ENCODE measurements around the gene HHAT. TPM values are rescaled to one million over a fixed set of nuclear protein-coding genes. Genes with fewer than 3 reads are reported as not detected.

The HHAT gene
- total RNA-seq, 1 donor = 15.1 TPM

DNA sequence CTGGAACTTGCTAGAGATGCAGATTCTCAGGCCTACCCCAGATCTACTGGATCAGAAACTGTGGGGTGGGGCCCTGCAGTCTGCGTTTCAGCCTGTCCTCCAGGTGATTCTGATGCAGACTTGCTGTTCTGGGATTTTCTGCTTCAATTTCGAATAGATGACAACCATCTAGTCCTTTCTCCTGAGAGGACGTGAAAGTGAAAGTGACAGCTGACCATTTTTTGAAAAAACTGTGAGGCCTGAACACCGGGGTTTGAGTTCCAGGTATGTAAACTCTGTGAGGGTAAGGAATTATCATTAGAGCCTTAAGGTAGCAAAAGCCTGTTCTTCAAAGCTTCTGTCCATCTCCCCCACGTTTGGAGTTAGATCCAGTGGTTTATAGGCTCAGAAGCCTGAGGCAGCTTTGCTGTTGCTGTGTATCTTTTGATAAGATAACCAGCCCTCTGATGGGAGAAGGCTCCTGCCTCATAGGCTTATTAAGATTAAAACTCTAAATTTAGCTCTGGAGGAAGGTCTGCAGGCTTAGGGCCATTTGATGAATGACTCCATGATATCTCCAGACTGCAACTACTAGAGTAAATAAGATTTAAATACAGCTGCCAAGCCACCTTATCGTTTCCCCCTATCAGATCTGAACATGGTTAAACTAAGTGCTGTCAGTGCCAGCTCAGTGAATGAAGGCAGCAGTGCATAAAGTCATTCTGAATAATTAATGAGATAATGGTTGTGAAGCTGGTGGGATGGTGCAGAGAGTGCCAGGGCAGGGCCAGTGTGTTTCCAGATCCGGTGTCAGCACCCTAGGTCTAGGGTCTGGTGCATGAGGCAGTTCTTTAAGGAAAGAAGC is 335.2 kb downstream of the HHAT start:
- DNase-seq (ENCODE audit: low read depth in 2 of 3, low spot score in 2 of 3) = no peak

GRCh38 chr1:210669951-210670350 is 341.2 kb downstream of the HHAT start:
- DNase-seq (ENCODE audit: low read depth in 2 of 3, low spot score in 2 of 3) = no peak

DNA sequence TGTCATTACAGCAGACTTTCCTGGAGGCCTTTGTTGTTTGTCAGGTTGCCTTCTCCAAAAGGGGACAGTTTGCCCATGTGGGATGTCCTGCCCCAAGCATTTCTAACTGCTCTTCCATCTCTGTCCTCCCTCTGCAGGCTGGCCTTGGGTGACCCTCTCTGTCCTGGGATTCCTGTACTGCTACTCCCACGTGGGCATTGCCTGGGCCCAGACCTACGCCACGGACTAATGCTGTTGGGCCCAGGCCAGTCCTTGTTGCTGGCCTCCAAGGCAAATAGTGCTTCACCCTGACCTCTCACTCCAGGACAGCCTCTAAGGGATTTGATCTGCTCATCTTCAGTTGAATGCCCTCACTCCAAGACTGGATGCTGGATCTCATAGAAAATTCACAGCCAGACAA is 345.4 kb downstream of the HHAT start:
- no peak for DNase-seq (ENCODE audit: low read depth in 2 of 3, low spot score in 2 of 3)

DNA sequence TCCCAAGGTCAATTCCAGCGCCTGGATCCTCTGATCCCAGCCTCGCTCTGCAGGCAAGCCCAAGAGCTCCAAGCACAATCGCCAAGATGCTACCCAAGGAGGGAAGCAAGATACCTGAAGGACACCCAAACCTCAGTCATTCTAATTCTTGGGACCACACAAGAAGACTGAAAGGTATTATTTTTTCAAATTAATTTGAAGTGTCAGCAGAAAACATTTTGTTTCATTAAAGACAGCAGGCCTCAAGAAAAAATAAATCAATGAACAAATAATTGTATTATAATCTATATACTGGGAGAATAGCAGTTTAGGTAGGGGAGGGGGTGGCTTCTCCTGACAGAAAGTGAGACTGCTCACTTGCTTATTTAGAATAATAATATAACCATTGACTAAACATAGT is 347.8 kb downstream of the HHAT start:
- no peak for DNase-seq (ENCODE audit: low read depth in 2 of 3, low spot score in 2 of 3)

DNA sequence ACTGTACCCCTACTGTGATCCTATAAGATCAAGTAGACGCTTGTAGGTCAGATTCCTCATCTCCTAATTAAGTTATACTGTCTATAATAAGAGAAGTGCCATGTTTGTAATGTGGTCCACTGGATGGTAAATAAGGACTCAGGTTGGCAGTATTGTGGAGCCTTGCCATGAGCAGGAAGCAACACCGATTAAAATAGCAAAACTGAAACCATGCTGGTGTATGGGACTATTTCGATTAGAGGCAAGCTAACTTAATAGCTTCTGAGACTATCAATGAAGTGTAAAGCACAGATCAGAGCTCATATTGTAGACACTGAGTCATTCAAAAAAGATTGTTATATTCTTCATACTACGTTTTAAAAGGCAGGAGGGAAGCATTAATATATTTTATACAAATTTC is 348.8 kb downstream of the HHAT start:
- DNase-seq (ENCODE audit: low read depth in 2 of 3, low spot score in 2 of 3) = no peak

DNA sequence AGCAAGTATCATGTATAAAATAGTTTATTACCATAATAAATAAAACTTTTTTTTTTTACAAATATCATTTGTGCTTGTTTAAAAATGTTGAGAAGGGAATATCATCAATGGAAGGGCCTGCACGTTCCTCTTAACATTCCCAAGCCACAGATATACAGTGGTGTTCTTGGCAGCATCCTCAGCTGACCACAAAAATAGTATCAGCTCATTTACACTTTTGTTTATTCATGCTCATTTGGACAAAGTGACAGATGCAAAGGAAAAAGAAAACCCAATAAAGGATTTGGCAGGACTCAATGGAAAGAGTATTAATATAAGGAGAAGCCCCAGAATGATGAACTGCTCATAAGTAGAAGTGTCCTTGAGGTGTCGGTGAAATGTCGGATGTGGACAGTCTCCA is 349.6 kb downstream of the HHAT start:
- DNase-seq (ENCODE audit: low read depth in 2 of 3, low spot score in 2 of 3) = no peak

GRCh38 chr1:210681158-210681557 is 352.5 kb downstream of the HHAT start:
- DNase-seq (ENCODE audit: low read depth in 2 of 3, low spot score in 2 of 3) = peak in 1 of 3 donors; percentile 12

- DNase-seq (ENCODE audit: low read depth in 2 of 3, low spot score in 2 of 3) = no peak
Measured at GRCh38 chr1:210683403-210684047, 354.8 kb downstream of the HHAT start.

DNA sequence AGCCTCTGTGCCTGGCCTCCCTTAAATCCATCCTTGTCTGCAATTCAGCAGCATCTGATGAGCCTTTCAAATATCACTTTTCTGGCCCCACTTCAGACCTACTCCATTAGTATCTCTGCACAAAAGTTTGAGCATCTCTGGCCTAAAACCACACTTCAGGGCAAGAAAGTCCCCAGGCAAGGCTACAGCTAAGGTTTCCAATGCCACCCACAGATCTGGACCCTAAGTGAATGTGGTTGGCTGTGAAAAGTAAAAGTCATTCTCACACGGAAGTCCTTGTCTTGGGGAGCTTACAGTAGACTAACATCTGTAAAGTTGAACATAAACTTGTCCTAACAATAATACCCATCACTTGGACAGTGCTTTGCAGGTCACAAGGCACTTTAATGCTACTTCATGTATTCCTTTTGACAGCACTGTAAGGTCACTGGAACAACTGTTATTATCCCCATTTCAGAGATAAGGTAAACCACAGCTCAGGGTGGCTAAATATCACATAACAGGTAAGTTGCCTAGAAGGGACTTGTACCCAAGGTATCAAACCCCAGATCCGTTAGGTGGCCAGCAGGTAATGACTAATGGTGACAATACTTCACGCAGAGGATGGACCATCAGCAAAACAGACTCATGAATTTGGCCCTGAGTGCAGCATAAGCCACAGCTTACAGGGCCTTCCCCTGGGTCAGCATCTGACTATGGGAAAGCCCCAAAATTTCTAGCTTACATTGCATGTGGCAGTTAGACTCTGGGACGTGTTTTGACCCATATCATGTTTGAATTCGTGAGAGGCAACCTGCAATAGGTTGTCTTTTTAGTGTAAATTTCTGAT is 356.0 kb downstream of the HHAT start:
- DNase-seq (ENCODE audit: low read depth in 2 of 3, low spot score in 2 of 3) = no peak

- no peak for DNase-seq (ENCODE audit: low read depth in 2 of 3, low spot score in 2 of 3)
Measured at GRCh38 chr1:210685295-210685650, 356.6 kb downstream of the HHAT start.

DNA sequence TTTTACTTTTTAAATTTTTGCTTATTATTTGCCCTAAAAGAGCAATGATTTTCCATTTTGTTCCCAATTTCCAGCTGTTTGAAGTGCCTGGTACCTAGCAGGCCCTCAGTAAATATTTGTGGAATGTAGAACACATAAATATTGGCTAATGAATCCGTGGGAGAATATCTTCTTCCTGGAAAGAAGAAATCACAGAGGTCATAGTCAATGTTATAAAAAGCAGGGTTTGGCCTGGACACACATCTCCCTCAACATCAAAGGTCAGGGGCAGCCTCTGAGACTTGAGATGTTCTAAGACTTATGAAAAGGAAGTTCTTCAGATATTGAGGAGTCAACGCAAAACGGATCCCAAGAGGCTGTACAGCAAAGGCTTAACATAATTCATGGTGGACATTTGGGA is 358.1 kb downstream of the HHAT start:
- DNase-seq (ENCODE audit: low read depth in 2 of 3, low spot score in 2 of 3) = no peak

DNA sequence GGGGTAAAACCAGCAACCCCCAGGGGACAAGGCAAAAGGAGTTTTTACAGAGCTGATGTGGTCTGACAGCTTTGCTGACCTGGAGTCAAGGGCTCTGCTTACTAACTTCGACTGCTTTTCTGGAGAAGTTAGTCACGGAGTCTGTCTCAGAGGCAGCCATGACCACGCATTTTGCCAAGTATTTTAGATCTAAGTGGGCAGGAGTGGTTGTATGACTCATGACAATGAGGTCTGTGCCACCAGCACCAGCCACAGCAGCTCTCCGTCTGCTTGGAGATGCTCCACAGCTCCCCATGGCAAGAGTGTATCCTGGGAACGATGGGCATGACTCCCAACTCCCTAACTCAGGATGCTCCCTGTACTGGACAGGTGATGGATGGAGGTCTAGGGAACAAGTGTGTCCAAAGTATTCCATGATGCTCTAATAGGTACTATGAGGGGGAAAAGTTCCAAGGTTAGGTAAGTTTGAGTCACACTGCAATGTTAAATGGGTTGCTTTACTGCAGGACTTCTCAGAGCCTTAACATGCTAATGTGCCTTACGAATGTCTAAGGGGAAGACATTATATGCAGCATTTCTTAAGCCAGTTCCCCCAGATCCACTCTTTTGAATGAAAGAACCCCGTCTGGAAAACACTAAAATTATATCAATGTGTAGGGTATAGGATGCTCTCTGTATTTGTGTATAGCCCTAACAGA is 359.0 kb downstream of the HHAT start:
- no peak for DNase-seq (ENCODE audit: low read depth in 2 of 3, low spot score in 2 of 3)

DNA sequence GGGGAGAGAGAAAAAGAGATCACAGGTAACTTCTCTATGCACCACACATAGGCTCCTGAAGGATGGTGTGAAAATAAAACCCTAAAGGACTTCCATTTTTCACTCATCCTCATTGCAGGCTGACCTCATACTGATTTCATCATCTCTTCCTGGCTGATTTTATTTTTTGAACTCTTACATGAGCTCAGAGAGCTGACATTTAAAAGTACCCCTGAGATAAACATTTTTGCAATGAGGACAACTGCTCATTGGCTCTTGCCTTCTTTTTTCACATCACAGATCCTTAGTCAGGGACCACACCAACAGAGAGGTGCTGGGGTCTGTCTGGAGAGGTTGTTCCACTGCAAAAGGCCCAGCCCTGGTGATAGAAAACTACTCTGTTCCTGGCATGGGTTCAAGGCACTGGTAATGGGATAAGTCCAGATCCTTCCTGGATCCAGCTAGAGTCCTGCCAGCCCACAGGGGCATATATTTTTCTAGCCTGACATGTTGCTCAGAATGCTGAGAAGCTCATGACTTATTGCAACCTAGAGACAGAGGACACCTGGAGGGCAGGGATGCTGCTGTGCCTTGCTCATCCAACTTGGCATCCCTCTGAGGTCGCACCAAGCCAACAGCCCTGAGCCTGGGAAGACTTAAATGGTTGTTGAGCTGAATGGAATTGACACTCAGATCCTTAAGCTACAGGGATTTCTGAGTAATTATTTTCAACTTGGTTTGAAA is 360.0 kb downstream of the HHAT start:
- DNase-seq (ENCODE audit: low read depth in 2 of 3, low spot score in 2 of 3) = no peak

DNA sequence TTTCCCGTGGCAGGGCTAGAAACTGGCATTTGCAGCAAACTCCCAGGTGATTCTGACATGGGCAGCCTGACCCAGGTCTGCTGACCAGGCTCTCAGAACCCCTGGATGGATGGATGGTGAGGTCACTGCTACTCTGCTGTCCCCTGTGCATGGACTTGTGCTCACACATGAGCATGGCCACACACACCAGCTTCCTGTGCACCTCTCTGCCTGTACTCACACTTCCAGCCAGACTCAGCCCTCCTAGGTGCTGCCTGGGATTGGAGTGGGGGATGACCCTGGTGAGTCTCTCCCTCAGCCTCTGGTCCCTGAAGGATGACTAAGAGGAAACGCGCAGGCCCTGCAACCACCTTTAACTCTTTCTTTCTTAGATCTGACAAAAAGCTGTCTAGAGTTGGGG is 361.1 kb downstream of the HHAT start:
- DNase-seq (ENCODE audit: low read depth in 2 of 3, low spot score in 2 of 3) = no peak

GRCh38 chr1:210690236-210690635 is 361.5 kb downstream of the HHAT start:
- DNase-seq (ENCODE audit: low read depth in 2 of 3, low spot score in 2 of 3) = no peak

DNA sequence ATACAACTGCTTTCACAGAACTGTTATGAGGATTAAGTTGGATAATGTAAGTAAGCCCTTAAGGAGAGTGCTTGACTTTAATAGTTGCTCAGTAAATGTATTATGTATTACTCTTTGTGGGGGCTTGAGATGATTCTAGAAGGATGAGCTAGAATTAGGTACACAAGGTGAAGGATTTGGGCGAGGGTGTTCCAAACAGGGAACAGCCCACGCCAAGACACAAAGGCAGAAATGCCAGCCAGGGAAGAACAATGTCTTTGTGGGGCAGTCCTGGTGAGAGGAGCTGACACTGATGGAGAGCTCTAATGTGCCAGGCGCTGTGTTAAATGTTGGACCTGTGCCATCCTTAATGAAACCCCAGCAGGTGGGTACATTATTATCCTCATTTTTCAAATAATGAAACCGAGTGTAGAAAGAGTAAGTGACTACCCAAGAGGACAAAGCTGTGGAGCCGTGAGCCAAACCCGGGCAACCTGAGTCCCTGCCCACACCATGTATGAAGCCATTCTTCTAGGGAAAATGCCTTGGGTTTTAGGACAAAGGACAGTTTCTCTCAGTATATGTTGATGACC is 362.4 kb downstream of the HHAT start:
- DNase-seq (ENCODE audit: low read depth in 2 of 3, low spot score in 2 of 3) = no peak

- peak in 1 of 3 donors; percentile 50 for DNase-seq (ENCODE audit: low read depth in 2 of 3, low spot score in 2 of 3)
Measured at GRCh38 chr1:210692796-210693195, 364.1 kb downstream of the HHAT start.

DNA sequence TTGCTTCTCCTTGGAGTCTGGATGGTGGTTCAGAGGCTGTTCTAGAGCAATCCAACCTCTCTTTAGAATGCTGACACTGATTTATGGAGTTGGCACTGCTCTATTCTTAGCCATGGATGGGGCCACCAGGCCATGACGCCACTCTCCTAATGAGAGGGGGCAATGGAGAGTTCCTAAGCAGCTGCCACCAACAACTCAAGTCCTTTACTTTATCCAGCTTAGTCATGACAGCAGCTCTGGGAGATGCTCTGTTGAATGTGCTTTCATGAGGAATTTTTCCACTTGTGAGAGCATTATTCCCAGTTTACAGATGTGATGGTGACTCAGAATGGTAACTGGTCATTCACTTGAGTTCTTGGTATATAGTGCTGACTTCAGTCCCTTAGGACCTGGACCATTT is 366.3 kb downstream of the HHAT start:
- DNase-seq (ENCODE audit: low read depth in 2 of 3, low spot score in 2 of 3) = no peak

DNA sequence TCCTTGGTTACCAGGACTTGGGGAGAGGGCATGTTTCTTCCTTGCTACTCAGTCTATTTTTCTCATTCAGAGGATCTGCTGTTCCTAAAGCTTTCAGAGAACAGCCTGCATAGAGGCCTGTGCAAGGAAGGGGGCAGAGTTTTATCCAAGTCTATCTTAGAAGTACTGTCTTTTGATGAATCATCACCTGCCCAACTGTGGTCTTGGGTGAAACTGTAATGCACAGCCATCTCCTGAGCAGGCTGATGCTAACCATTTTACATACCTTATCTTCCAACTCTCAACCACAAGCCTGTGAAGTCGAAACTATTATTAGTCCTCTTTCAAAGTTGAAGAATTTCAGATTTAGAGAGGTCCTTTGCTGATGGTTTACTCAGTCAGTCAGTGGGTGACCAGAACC is 368.0 kb downstream of the HHAT start:
- no peak for DNase-seq (ENCODE audit: low read depth in 2 of 3, low spot score in 2 of 3)

GRCh38 chr1:210697185-210697584 is 368.5 kb downstream of the HHAT start:
- no peak for DNase-seq (ENCODE audit: low read depth in 2 of 3, low spot score in 2 of 3)
